ENCODE results near the gene PTPRK. TPM values are rescaled to one million over a fixed set of nuclear protein-coding genes. Genes with fewer than 3 reads are reported as not detected.

PTPRK gene
- total and polyA plus RNA-seq, 2 donors (not counting 1 experiment from before 2014, with no cell fraction given), result 16.2 to 18.7 TPM

GRCh38 chr6:128029826-128030225 lies 490.6 kb downstream of the PTPRK start:
- no peak overlapping the region for H3K27ac Mint-ChIP-seq

DNA sequence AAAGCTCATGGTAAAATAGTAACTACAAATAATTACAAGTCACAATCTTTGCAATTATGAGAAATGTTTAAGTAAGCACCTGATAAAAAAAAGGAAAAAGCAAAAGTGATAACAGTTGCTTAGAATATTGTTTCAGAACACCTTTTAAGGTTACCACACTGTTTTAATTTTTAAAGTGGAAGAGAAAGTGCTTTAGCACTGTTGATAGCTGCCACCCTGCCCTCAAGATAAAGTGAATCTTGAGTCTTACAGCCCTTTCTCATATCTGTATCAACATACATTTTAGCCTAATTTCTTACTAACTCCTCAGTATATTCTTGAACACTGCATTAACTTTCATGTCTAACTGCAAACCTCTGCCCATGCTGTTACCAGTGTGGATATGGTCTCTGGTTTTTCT lies 492.2 kb downstream of the PTPRK start:
- no peaks in the 10 kb centered on the region for H3K4me1 Mint-ChIP-seq
- H2AFZ ChIP-seq (ENCODE audit: insufficient read depth, low read depth, low read length, poor library complexity, severe bottlenecking), result no peak overlapping the region
- no peak for DNase-seq
- H3K9me3 ChIP-seq (ENCODE audit: control extremely low read depth in 1 of 3, control insufficient read depth in 2 of 3, insufficient read depth in 1 of 3, low read length in 2 of 3), result no peaks in the 10 kb centered on the region
- no peaks in the 10 kb centered on the region for H3K36me3 ChIP-seq (replicated peaks in 1 of 2; ENCODE audit: control extremely low read depth in 1 of 2, control insufficient read depth in 1 of 2, extremely low read depth in 1 of 2, insufficient read depth in 2 of 2, low read length in 1 of 2)
- H3K4me1 ChIP-seq (ENCODE audit: control insufficient read depth in 2 of 2, insufficient read depth in 2 of 2, low read length in 2 of 2), result no peaks in the 10 kb centered on the region
- H3K4me3 Mint-ChIP-seq, result no peak overlapping the region
- no peak for ATAC-seq (ENCODE audit: low read depth)
- H3K4me2 ChIP-seq (replicated peaks; ENCODE audit: low read depth, low read length, poor library complexity, severe bottlenecking), result no peak overlapping the region
- intact Hi-C loops (cut with micrococcal nuclease), result no loop called here
- no peaks in the 10 kb centered on the region for H3K27me3 ChIP-seq (replicated peaks in 1 of 4; ENCODE audit: control extremely low read depth in 1 of 4, control insufficient read depth in 3 of 4, insufficient read depth in 4 of 4, low read length in 3 of 4)
- H3K9ac ChIP-seq (ENCODE audit: low read length), result no peak overlapping the region
- no peaks in the 10 kb centered on the region for H3K9me3 Mint-ChIP-seq (ENCODE audit: insufficient read depth)
- H4K20me1 ChIP-seq (ENCODE audit: control insufficient read depth, insufficient read depth, low read length, poor library complexity, severe bottlenecking), result no peaks in the 10 kb centered on the region
- H3K79me2 ChIP-seq (ENCODE audit: control insufficient read depth, insufficient read depth, low read length), result no peaks in the 10 kb centered on the region
- H3K27ac ChIP-seq (ENCODE audit: low read length in 2 of 2), result no peak overlapping the region
- no peaks in the 10 kb centered on the region for H3K27me3 Mint-ChIP-seq
- ChIA-PET POLR2A (no interaction called here), CTCF (no interaction called here)
- H3K4me3 ChIP-seq (ENCODE audit: control extremely low read depth in 1 of 5, extremely low read depth in 1 of 5, insufficient read depth in 1 of 5, low read depth in 2 of 5, low read length in 4 of 5), result no peak overlapping the region
- TF ChIP-seq, protein P1, sequence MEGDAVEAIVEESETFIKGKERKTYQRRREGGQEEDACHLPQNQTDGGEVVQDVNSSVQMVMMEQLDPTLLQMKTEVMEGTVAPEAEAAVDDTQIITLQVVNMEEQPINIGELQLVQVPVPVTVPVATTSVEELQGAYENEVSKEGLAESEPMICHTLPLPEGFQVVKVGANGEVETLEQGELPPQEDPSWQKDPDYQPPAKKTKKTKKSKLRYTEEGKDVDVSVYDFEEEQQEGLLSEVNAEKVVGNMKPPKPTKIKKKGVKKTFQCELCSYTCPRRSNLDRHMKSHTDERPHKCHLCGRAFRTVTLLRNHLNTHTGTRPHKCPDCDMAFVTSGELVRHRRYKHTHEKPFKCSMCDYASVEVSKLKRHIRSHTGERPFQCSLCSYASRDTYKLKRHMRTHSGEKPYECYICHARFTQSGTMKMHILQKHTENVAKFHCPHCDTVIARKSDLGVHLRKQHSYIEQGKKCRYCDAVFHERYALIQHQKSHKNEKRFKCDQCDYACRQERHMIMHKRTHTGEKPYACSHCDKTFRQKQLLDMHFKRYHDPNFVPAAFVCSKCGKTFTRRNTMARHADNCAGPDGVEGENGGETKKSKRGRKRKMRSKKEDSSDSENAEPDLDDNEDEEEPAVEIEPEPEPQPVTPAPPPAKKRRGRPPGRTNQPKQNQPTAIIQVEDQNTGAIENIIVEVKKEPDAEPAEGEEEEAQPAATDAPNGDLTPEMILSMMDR (IDR thresholded peaks at IDR 0.05), result no peak
- TF ChIP-seq EZH2 (IDR thresholded peaks at IDR 0.05; ENCODE audit: borderline replicate concordance, insufficient read depth, low read depth, low read length, poor library complexity, severe bottlenecking), result no peak
- H3K27ac Mint-ChIP-seq, result no peak overlapping the region

More at GRCh38 chr6:128029826-128030225, 490.6 kb downstream of the PTPRK start:
- no peaks in the 10 kb centered on the region for H3K9me3 Mint-ChIP-seq (ENCODE audit: insufficient read depth)
- H3K4me1 Mint-ChIP-seq, result no peaks in the 10 kb centered on the region
- H4K20me1 ChIP-seq (ENCODE audit: control insufficient read depth, insufficient read depth, low read length, poor library complexity, severe bottlenecking), result no peaks in the 10 kb centered on the region
- TF ChIP-seq, protein P1 (IDR thresholded peaks at IDR 0.05), result no peak
- no peak for TF ChIP-seq EZH2 (IDR thresholded peaks at IDR 0.05; ENCODE audit: borderline replicate concordance, insufficient read depth, low read depth, low read length, poor library complexity, severe bottlenecking)
- H3K27me3 ChIP-seq (replicated peaks in 1 of 4; ENCODE audit: control extremely low read depth in 1 of 4, control insufficient read depth in 3 of 4, insufficient read depth in 4 of 4, low read length in 3 of 4), result no peaks in the 10 kb centered on the region
- ATAC-seq (ENCODE audit: low read depth), result no peak
- H3K27me3 Mint-ChIP-seq, result no peaks in the 10 kb centered on the region
- H3K9me3 ChIP-seq (ENCODE audit: control extremely low read depth in 1 of 3, control insufficient read depth in 2 of 3, insufficient read depth in 1 of 3, low read length in 2 of 3), result no peaks in the 10 kb centered on the region
- no peak overlapping the region for H3K9ac ChIP-seq (ENCODE audit: low read length)
- H3K36me3 ChIP-seq (replicated peaks in 1 of 2; ENCODE audit: control extremely low read depth in 1 of 2, control insufficient read depth in 1 of 2, extremely low read depth in 1 of 2, insufficient read depth in 2 of 2, low read length in 1 of 2), result no peaks in the 10 kb centered on the region
- no peak overlapping the region for H2AFZ ChIP-seq (ENCODE audit: insufficient read depth, low read depth, low read length, poor library complexity, severe bottlenecking)
- H3K4me3 Mint-ChIP-seq, result no peak overlapping the region
- ChIA-PET CTCF (no interaction called here), POLR2A (no interaction called here)
- H3K27ac ChIP-seq (ENCODE audit: low read length in 2 of 2), result no peak overlapping the region
- WGBS (ENCODE audit: insufficient coverage), result 86% methylated on average over 1 of the region's 1 CpG
- intact Hi-C loops (cut with micrococcal nuclease), result no loop called here
- H3K79me2 ChIP-seq (ENCODE audit: control insufficient read depth, insufficient read depth, low read length), result no peaks in the 10 kb centered on the region
- DNase-seq, result no peak
- H3K4me1 ChIP-seq (ENCODE audit: control insufficient read depth in 2 of 2, insufficient read depth in 2 of 2, low read length in 2 of 2), result no peaks in the 10 kb centered on the region
- H3K4me3 ChIP-seq (ENCODE audit: control extremely low read depth in 1 of 5, extremely low read depth in 1 of 5, insufficient read depth in 1 of 5, low read depth in 2 of 5, low read length in 4 of 5), result no peak overlapping the region
- H3K4me2 ChIP-seq (replicated peaks; ENCODE audit: low read depth, low read length, poor library complexity, severe bottlenecking), result no peak overlapping the region
